HCT116 (cell line): Measurements from ENCODE around the gene NTNG2. TPM values are rescaled to one million over a fixed set of nuclear protein-coding genes. Genes with fewer than 3 reads are reported as not detected.
"Not testable (repeated sequence)": the region's sequence is repeated elsewhere in the genome, so short reads cannot be mapped to it uniquely, and the experiment has no call there.

Experiments
- ATAC-seq: fragments of 200-7000 bp; cut with Tn5 transposase; 2 replicates; pipeline ENCODE4 v1.9.1; 2020; ENCODE audit warnings: mild to moderate bottlenecking, moderate library complexity
- BruUV-seq: library from RNA; stranded (reverse); fragments of 400-500 nt; replicated peaks from 2 replicates; lab custom pipeline; 2021; lab: Mats Ljungman, UMichigan
- CTCF ChIA-PET: fragments of 300-600 bp; sonication (Branson Sonifier 250); formaldehyde crosslinking; loops from one replicate; lab custom pipeline; 2021; ENCODE audit warnings: antibody characterized with exemption; lab: Charles Lee
- POLR2A ChIA-PET: fragments of 300-600, 350-600 bp; sonication (Branson Sonifier 250); formaldehyde crosslinking; loops from one replicate; lab custom pipeline; 2021; ENCODE audit warnings: antibody characterized with exemption; lab: Charles Lee
- RAD21 ChIA-PET, 2 experiments: fragments of 300-600 bp; sonication (Branson Sonifier 250); formaldehyde crosslinking; loops; one replicate each; lab custom pipeline; 2023; ENCODE audit warnings: low total read pairs in 2 of 2; ENCODE audit not compliant: uncharacterized antibody in 2 of 2, unreplicated experiment in 2 of 2, low non-redundant PET in 1 of 2; lab: Charles Lee
- DNase-seq: peaks from one replicate; pipeline ENCODE4 v3.0.0-alpha.2; 2010; ENCODE audit warnings: low read depth, low spot score
- H2AFZ ChIP-seq: fragments of 200-600 bp; shearing (Covaris generic), sonication (generic); 2 replicates; pipeline ENCODE4 v1.6.1; 2017; ENCODE audit warnings: low read depth, mixed run types, mixed read lengths, antibody characterized with exemption, low read length; ENCODE audit not compliant: poor library complexity, severe bottlenecking
- H3K27ac ChIP-seq: 2 replicates; pipeline ENCODE4 v1.5.1; 2012; ENCODE audit warnings: low read depth, low read length
- H3K27me3 ChIP-seq: fragments of 200-600 bp; sonication (generic); 2 replicates; pipeline ENCODE4 v1.6.1; 2016; ENCODE audit warnings: mixed run types, low read length, mixed read lengths; ENCODE audit not compliant: insufficient read depth
- H3K36me3 ChIP-seq, 2 experiments: fragments of 200-500 bp in 1 of 2; fragments of 200-600 bp in 1 of 2; sonication (Bioruptor generic) in 1 of 2; sonication (generic) in 1 of 2; 2 replicates each; pipeline versions ENCODE4 v1.5.1 to v1.6.1; 2014 to 2016; ENCODE audit warnings: low read length in 2 of 2, inconsistent platforms in 1 of 2, mixed read lengths in 1 of 2, mixed run types in 1 of 2; ENCODE audit not compliant: insufficient read depth in 2 of 2, control insufficient read depth in 1 of 2
- H3K4me1 ChIP-seq, 2 experiments: fragments of 200-600 bp in 1 of 2; sonication (generic) in 1 of 2; 2 replicates each; pipeline versions ENCODE4 v1.5.1 to v1.6.1; 2012 to 2017; ENCODE audit warnings: low read length in 2 of 2, inconsistent platforms in 1 of 2, mild to moderate bottlenecking in 1 of 2, mixed read lengths in 1 of 2, mixed run types in 1 of 2, moderate library complexity in 1 of 2; ENCODE audit not compliant: insufficient read depth in 2 of 2, control insufficient read depth in 1 of 2
- H3K4me2 ChIP-seq: fragments of 200-600 bp; sonication (generic); 2 replicates; pipeline ENCODE4 v1.6.1; 2017; ENCODE audit warnings: mixed run types, low read length, mixed read lengths
- H3K4me3 ChIP-seq, 2 experiments: fragments of 200-600 bp in 1 of 2; sonication (generic) in 1 of 2; replicated peaks in 1 of 2; 2 replicates each; pipeline ENCODE4 v1.5.1; 2011 to 2016; ENCODE audit warnings: low read length in 2 of 2, control low read depth in 1 of 2, low read depth in 1 of 2, mild to moderate bottlenecking in 1 of 2, mixed read lengths in 1 of 2, mixed run types in 1 of 2
- H3K79me2 ChIP-seq: fragments of 200-600 bp; sonication (generic); 2 replicates; pipeline ENCODE4 v1.6.1; 2017; ENCODE audit warnings: mild to moderate bottlenecking, mixed run types, low read length, moderate library complexity, mixed read lengths; ENCODE audit not compliant: insufficient read depth
- H3K9ac ChIP-seq: fragments of 200-600 bp; sonication (generic); 2 replicates; pipeline ENCODE4 v1.6.1; 2016; ENCODE audit warnings: low read length, mixed read lengths
- H3K9me2 ChIP-seq: fragments of 200-600 bp; sonication (generic), shearing (Covaris generic); 2 replicates; pipeline ENCODE4 v1.6.1; 2017; ENCODE audit warnings: mixed run types, mild to moderate bottlenecking, moderate library complexity; ENCODE audit not compliant: insufficient read depth
- H3K9me3 ChIP-seq, 2 experiments: fragments of 200-500 bp in 1 of 2; fragments of 200-600 bp in 1 of 2; sonication (Bioruptor generic) in 1 of 2; sonication (generic) in 1 of 2; 2 replicates each; pipeline ENCODE4 v1.6.1; 2014 to 2017; ENCODE audit warnings: low read length in 2 of 2, mixed read lengths in 2 of 2, inconsistent platforms in 1 of 2, low read depth in 1 of 2, mild to moderate bottlenecking in 1 of 2, mixed run types in 1 of 2, moderate library complexity in 1 of 2; ENCODE audit not compliant: control insufficient read depth in 1 of 2, insufficient read depth in 1 of 2
- H4K20me1 ChIP-seq: fragments of 200-600 bp; sonication (generic), shearing (Covaris generic); 2 replicates; pipeline ENCODE4 v1.6.1; 2017; ENCODE audit warnings: mixed run types, mild to moderate bottlenecking, moderate library complexity; ENCODE audit not compliant: insufficient read depth
- ATF3 ChIP-seq: IDR thresholded peaks from 2 replicates; pipeline ENCODE4 v1.6.1; 2012
- CBX3 ChIP-seq: IDR thresholded peaks from 2 replicates; pipeline ENCODE4 v1.6.1; 2012; ENCODE audit warnings: low read depth
- CEBPB ChIP-seq: IDR thresholded peaks from 2 replicates; pipeline ENCODE4 v1.6.1; 2012; ENCODE audit warnings: low read depth
- FOSL1 ChIP-seq: IDR thresholded peaks from 2 replicates; pipeline ENCODE4 v1.6.1; 2012; ENCODE audit warnings: low read depth
- JUND ChIP-seq: IDR thresholded peaks from 2 replicates; pipeline ENCODE4 v1.6.1; 2012
- MAX ChIP-seq: IDR thresholded peaks from 2 replicates; pipeline ENCODE4 v1.6.1; 2012
- POLR2AphosphoS5 ChIP-seq: IDR thresholded peaks from 2 replicates; pipeline ENCODE4 v1.6.1; 2011; ENCODE audit warnings: mild to moderate bottlenecking, low read depth, low read length, moderate library complexity
- SIN3A ChIP-seq: IDR thresholded peaks from 2 replicates; pipeline ENCODE4 v1.6.1; 2012; ENCODE audit warnings: low read depth
- SP1 ChIP-seq: IDR thresholded peaks from 2 replicates; pipeline ENCODE4 v1.6.1; 2012; ENCODE audit warnings: low read depth
- SRF ChIP-seq: IDR thresholded peaks from 2 replicates; pipeline ENCODE4 v1.6.1; 2012; ENCODE audit warnings: low read depth
- intact Hi-C: fragments of 100-400 bp; cut with micrococcal nuclease; formaldehyde crosslinking; loops from 2 replicates; pipeline ENCODE4 v1.10.0; 2022
- total RNA-seq: library from RNA; stranded (reverse); gene quantifications from one replicate; pipeline ENCODE4 v1.2.1, GENCODE V29; 2021; ENCODE audit not compliant: unreplicated experiment

The NTNG2 gene
- total RNA-seq, 1 experiment from 2014 or later, result 2.5 TPM

- H2AFZ ChIP-seq, POLR2A ChIA-PET, H3K79me2 ChIP-seq, H3K9me2 ChIP-seq, H3K4me3 ChIP-seq, H3K27me3 ChIP-seq, H4K20me1 ChIP-seq, RAD21 ChIA-PET, H3K9me3 ChIP-seq, BruUV-seq: not testable (repeated sequence)
- H3K4me2 ChIP-seq, result peak overlapping the region; percentile 8; the same call in 1 of the 2 replicates
- CTCF ChIA-PET, result interaction anchor here (1.9 kb wide), 1 partner anchor 102 kb away, joined by 7 read pairs; no protein-coding TSS in a partner anchor
- DNase-seq, result peak; percentile 83
- peak overlapping the region; percentile 97 for H3K27ac ChIP-seq
- H3K4me1 ChIP-seq, result peaks cover 9 to 29% of the 10 kb centered on the region in 2 experiments; a peak in 3 of 4 replicates
- peak; percentile 51; the same call in 1 of the 2 replicates for TF ChIP-seq CBX3
- peak; percentile 69; the same call in 1 of the 2 replicates for TF ChIP-seq SRF
- TF ChIP-seq MAX, result peak; percentile 69; the same call in 1 of the 2 replicates
- peak; percentile 89 for TF ChIP-seq JUND
- peak; percentile 51; the same call in 1 of the 2 replicates for TF ChIP-seq POLR2AphosphoS5
- TF ChIP-seq FOSL1, result peak; percentile 93
- peak; percentile 64 for TF ChIP-seq SP1
- peak; percentile 33; the same call in 1 of the 2 replicates for TF ChIP-seq CEBPB
- peak; percentile 46; the same call in 1 of the 2 replicates for TF ChIP-seq ATF3
- TF ChIP-seq SIN3A, result peak; percentile 84
- peak overlapping the region; percentile 2; the same call in 1 of the 2 replicates for H3K9ac ChIP-seq
- intact Hi-C loops, result loop anchor here (5.0 to 10.0 kb wide), 2 partner anchors 305 to 508 kb away; no protein-coding TSS in a partner anchor
- ATAC-seq, result peak; percentile 69
- peaks cover 40 to 43% of the 10 kb centered on the region in 2 experiments for H3K36me3 ChIP-seq
Observed at GRCh38 chr9:132269704-132270516, 108.1 kb downstream of the NTNG2 start.
